ENCODE measurements around the gene CENATAC. TPM values are rescaled to one million over a fixed set of nuclear protein-coding genes. Genes with fewer than 3 reads are reported as not detected.
"Not testable (repeated sequence)": the region's sequence is repeated elsewhere in the genome, so short reads cannot be mapped to it uniquely, and the experiment has no call there.

The CENATAC gene
- total and polyA plus RNA-seq, 2 experiments from 2014 or later, result 31.7 to 34.5 TPM

GRCh38 chr11:119038884-119039283 lies 40.9 kb downstream of the CENATAC start (continued):
- TF ChIP-seq, protein P1, sequence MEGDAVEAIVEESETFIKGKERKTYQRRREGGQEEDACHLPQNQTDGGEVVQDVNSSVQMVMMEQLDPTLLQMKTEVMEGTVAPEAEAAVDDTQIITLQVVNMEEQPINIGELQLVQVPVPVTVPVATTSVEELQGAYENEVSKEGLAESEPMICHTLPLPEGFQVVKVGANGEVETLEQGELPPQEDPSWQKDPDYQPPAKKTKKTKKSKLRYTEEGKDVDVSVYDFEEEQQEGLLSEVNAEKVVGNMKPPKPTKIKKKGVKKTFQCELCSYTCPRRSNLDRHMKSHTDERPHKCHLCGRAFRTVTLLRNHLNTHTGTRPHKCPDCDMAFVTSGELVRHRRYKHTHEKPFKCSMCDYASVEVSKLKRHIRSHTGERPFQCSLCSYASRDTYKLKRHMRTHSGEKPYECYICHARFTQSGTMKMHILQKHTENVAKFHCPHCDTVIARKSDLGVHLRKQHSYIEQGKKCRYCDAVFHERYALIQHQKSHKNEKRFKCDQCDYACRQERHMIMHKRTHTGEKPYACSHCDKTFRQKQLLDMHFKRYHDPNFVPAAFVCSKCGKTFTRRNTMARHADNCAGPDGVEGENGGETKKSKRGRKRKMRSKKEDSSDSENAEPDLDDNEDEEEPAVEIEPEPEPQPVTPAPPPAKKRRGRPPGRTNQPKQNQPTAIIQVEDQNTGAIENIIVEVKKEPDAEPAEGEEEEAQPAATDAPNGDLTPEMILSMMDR (conservative IDR thresholded peaks at IDR 0.05; ENCODE audit: low read depth in 2 of 2), result no peak
- TF ChIP-seq NANOG (IDR thresholded peaks at IDR 0.05; ENCODE audit: borderline replicate concordance) (no peak), ZNF331 (CRISPR knock-in tag; IDR thresholded peaks at IDR 0.05; ENCODE audit: low read depth) (no peak)

GRCh38 chr11:119039471-119039870 lies 41.5 kb downstream of the CENATAC start:
- peak overlapping the region; percentile 28 for H2AFZ ChIP-seq
- H3K4me1 ChIP-seq (ENCODE audit: insufficient read depth), result peaks cover 19% of the 10 kb centered on the region
- not testable (repeated sequence) for H3K9me3 Mint-ChIP-seq; ATAC-seq; H3K27me3 ChIP-seq (ENCODE audit: insufficient read depth); H4K20me1 ChIP-seq (replicated peaks; ENCODE audit: insufficient read depth); H3K36me3 Mint-ChIP-seq (ENCODE audit: low read depth); H3F3A ChIP-seq (replicated peaks; ENCODE audit: low read depth); DNase-seq (ENCODE audit: low spot score); H3K4me3 ChIP-seq; H3K9me2 ChIP-seq (ENCODE audit: insufficient read depth); H3K36me3 ChIP-seq (ENCODE audit: insufficient read depth); H3K27me3 Mint-ChIP-seq (ENCODE audit: insufficient read depth, low read depth, poor library complexity); H3K4me2 ChIP-seq; H3K27ac Mint-ChIP-seq; H3K4me3 Mint-ChIP-seq; H3K79me2 ChIP-seq (replicated peaks; ENCODE audit: insufficient read depth)
- peaks cover 15% of the 10 kb centered on the region for H3K4me1 Mint-ChIP-seq
- H3K27ac ChIP-seq (ENCODE audit: low read depth), result peak overlapping the region; percentile 32; the same call in 1 of the 2 replicates

DNA sequence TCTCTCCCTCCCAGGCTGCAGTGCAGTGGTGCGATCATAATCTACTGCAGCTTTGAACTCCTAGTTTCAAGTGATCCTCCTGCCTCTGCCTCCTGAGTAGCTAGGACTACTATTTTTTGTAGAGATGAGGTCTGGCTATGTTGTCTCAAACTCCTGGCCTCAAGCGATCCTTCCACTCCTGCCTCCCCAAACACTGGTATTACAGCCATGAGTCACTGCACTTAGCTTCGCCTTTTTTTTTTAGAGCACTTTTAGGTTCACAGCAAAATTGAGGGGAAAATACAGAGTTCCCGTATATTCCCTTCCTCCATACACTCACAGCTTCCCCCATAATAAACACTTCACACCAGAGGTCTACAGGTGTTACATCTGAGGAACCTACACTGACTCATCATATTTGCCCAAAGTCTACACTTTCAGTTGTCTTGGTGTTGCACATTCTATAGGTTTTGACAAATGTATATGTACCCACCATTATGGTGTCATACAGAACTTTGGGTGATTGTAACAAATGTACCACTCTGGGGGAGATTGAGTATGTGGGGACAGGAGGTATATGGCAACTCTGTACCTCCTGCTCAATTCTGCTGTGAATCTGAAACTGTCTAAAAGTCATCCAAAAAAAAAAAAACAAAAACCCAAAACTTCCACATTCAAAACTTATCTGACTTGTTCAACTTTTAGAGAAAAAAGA lies 44.0 kb downstream of the CENATAC start:
- Mint-ChIP-seq H3K4me1 (peaks cover 27% of the 10 kb centered on the region), H3K36me3 (ENCODE audit: low read depth) (peaks cover 26% of the 10 kb centered on the region), H3K27ac (peak overlapping the region; percentile 6; the same call in 1 of the 2 replicates), H3K9me3 (no peaks in the 10 kb centered on the region), H3K27me3 (ENCODE audit: insufficient read depth, low read depth, poor library complexity) (peaks cover 3% of the 10 kb centered on the region), H3K4me3 (no peak overlapping the region)
- Histone ChIP-seq H3K4me1 (ENCODE audit: insufficient read depth) (peaks cover 32% of the 10 kb centered on the region), H3K4me3 (no peak overlapping the region), H2AFZ (no peak overlapping the region), H3K27ac (ENCODE audit: low read depth) (peak overlapping the region; percentile 66; the same call in 1 of the 2 replicates), H3F3A (replicated peaks; ENCODE audit: low read depth) (peaks cover 11% of the 10 kb centered on the region), H4K20me1 (replicated peaks; ENCODE audit: insufficient read depth) (no peaks in the 10 kb centered on the region), H3K4me2 (no peak overlapping the region), H3K9me2 (ENCODE audit: insufficient read depth) (no peaks in the 10 kb centered on the region), H3K79me2 (replicated peaks; ENCODE audit: insufficient read depth) (no peaks in the 10 kb centered on the region), H3K27me3 (ENCODE audit: insufficient read depth) (no peaks in the 10 kb centered on the region), H3K36me3 (ENCODE audit: insufficient read depth) (no peaks in the 10 kb centered on the region)
- DNase-seq (ENCODE audit: low spot score) (no peak), ATAC-seq (no peak)
- TF ChIP-seq ZNF462 (CRISPR knock-in tag; IDR thresholded peaks at IDR 0.05) (no peak), CREB1 (CRISPR knock-in tag; IDR thresholded peaks at IDR 0.05; ENCODE audit: low read depth) (no peak), NANOG (IDR thresholded peaks at IDR 0.05; ENCODE audit: borderline replicate concordance) (no peak), JUNB (IDR thresholded peaks at IDR 0.05; ENCODE audit: unreplicated experiment) (no peak)
- TF ChIP-seq, protein P1 (conservative IDR thresholded peaks at IDR 0.05; ENCODE audit: low read depth in 2 of 2), result no peak

Measured in GM23338 (cell line).